ENCODE results near the gene F8.
"Not testable (repeated sequence)": the region's sequence is repeated elsewhere in the genome, so short reads cannot be mapped to it uniquely, and the experiment has no call there.

The F8 gene

DNA sequence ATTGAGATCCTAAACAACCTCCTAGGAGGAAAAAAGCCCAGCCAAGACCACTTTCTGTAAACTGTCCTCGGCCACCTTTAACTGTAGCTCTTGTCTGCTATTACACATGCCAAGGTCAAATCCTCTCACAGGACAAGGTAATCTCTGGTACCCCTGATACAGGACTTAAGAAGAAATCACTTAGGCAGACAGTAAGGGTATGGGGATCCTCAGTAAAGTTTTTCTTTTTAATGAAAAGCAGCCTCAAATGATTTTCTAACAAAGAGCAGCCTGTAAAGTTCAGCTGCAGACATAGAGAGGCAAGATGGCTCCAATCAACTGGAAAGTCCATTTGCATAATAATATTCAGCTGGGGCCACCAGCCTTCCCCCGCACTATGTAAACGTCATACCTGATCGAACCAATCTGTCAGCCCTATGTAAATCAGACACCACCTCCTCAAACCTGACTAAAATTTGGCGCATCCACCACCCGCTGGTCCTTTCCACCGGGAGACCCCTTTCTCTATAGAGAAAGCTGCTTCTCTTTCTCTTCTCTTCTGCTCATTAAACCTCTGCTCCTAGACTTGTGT is 202.7 kb downstream of the F8 start:
- DNase-seq (ENCODE audit: extremely low read depth in 1 of 2, low read depth in 1 of 2) = no peak

DNA sequence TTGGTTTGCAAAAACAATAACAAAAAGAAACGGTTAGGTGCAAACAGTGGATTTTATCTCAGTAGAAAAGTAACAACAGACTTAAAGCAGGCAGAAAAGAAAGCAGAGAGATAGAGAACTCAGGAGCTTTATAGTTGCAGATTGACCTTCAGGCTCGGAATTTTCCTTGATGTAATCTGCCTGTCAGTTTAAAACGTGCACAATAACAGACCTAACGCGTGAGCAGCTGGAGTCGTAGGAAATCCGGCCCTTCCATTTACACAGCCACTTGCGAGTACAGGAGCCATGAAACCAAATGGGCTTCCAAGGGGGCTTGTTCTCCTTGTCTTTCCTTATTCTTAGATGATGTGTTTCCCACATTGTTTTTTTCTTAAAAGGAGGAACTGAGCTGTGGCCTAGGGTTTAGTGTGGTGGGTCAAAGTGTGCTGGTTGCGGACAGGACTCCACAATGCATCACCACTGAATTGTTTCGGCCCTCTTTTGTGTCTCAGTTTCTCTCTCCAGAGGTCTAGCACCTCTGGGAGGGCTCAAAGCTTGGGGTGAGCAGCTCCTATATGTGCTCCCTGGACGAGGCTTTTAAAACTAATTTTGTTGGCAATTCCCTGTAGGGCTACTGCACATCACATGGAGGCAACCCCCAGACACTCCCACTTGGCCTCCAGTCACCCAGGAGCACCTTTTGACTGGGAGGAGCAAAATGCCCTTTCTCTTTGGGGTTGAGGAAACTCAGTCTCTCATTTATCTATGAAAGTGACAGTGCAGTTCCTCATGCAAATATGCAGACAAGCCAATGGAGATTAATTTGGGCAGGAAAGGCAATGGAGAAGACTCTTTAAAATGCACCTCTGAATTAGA is 203.4 kb downstream of the F8 start:
- DNase-seq (ENCODE audit: extremely low read depth in 1 of 2, low read depth in 1 of 2) = no peak

DNA sequence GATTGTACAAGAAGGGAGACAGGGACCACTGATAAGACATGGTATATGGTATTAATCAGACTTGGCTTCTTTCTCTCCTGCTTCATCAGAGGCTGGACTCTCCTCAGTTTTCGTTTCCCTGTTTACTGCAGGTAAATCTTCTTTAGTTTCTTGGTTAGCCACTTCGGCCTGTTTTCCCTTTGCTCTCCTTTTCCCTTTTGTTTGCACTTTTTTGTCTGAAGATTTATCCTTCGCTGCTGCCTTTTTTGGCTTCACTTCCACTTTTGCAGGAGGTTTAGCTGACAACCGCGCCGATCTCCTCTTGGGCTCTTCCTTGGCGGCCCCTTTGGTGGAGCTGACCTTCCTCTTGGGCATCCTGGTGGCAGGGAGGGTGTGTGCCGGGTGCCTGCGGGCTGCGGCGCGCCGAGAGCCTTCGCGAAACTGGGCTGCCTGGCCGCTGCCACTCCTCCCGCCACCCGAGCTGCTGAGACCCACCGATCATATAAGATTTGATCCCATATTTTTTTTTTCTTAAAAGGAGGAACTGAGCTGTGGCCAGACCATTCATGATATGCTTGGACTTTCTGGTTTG is 205.4 kb downstream of the F8 start:
- not testable (repeated sequence) for DNase-seq (ENCODE audit: extremely low read depth in 1 of 2, low read depth in 1 of 2)

DNA sequence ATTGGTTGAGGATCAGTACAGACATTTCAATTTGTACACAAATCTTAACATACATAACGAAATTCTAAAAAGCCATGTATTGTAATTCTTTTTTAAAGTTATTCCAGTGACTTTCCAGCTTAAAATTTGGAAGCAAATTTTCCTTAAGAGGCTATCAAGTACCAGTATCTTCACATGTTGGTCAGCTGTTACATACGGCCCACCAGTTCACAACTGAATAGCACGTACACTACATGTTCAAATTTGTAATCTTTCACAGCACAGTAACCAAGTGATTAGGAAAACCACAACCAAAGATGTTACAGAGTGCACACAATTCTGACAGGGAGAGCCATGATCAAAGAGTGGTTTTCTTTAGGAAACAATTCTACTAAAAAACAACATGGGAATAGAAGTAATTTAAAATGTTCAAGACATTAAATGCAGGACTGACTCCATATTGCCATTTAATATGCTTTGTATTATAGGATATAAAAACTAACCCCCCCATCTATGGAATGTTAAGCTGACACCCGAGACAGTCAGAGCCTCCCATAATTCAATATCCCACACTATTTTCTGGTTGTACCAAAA is 206.1 kb downstream of the F8 start:
- DNase-seq (ENCODE audit: extremely low read depth in 1 of 2, low read depth in 1 of 2) = not testable (repeated sequence)

DNA sequence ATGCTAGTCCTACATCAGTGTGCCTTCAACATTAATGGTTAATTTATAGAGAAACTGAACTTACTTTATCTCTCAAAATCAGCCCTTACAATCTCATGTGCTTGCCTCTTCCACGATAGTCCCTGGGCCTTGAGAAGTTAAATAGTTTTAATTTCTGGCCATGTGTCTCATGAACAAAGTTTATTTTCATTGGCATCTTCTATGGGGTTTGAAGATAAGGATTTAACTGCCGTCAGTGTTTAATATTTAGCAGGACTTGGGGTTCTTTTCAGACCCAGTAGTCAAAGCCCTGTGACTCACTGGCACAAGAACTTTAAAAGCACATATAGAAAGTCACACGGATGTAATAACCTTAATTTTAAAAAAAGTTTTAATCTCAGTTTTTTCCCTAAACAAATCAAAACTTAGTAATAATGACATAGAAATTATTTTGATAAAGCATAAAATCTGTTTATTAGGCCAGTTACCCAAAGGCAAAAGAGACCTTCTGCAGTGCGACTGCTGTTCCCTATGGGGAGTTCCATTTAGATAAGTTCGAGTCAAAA is 207.2 kb downstream of the F8 start:
- DNase-seq (ENCODE audit: extremely low read depth in 1 of 2, low read depth in 1 of 2) = no peak

DNA sequence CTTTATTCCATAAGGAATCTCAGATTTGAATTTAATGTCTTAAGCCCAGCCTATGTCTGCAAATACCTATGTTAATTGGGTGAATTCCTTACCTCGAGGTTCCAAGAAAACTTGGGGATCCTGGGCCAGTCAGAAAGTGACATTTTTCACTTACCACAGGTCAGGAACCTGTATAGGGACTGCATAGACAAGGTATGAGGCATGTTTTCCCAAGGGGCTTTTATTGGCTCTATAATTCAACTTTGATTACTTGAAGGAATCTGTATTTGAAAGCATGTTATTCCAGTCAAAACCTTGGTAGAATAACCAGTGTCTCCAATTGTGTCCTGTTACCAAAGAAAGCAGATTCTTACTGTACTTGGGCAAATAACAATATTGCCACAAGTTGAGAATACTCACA is 208.7 kb downstream of the F8 start:
- no peak for DNase-seq (ENCODE audit: extremely low read depth in 1 of 2, low read depth in 1 of 2)

DNA sequence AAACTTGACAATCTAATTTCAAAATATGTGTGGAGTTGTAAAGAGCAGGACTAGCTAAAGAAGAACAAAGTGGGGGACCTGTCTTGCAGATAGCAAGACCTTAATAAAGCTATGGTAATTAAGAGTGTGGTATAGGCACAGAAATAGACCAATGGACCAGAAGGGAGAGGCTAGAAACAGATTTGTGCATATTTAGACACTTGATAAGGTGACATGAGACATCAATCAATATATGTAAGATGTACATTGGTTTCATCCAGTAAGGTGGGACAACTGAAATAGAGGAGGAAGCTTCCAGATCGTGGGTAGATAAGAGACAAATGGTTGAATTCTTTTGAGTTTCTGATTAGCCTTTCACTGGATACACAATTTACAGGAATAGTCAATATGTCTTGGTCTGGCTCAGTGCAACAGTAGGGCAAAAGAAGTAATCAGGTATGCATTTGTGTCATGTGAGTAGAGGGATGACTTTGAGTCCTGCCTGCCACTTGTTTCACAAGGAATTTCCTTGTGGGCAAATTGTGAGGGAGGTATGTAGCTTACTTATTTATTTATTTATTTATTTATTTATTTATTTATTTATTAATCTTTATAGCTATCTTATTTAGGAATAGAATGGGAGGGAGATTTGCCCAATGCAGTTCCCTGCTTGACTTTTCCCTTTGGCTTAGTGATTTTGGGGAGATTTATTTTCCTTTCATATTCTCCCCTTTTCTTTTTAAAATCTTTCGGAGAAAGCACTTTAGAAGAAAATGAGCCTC is 210.0 kb downstream of the F8 start:
- DNase-seq (ENCODE audit: extremely low read depth in 1 of 2, low read depth in 1 of 2) = no peak

DNA sequence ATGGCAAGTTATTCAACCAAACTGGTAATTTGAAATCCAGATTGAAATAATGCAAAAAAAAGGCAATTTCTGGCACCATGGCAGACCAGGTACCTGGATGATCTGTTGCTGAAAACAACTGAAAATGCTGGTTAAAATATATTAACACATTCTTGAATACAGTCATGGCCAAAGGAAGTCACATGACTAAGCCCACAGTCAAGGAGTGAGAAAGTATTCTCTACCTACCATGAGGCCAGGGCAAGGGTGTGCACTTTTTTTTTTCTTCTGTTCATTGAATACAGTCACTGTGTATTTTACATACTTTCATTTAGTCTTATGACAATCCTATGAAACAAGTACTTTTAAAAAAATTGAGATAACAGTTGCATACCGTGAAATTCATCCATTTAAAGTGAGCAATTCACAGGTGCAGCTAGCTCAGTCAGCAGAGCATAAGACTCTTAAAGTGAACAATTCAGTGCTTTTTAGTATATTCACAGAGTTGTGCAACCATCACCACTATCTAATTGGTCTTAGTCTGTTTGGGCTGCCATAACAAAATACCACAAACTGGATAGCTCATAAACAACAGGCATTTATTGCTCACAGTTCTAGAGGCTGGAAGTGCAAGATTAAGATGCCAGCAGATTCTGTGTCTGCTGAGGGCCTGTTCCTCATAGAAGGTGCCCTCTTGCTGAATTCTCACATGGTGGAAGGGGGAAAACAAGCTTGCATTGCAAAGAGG is 212.4 kb downstream of the F8 start:
- no peak for DNase-seq (ENCODE audit: extremely low read depth in 1 of 2, low read depth in 1 of 2)

DNA sequence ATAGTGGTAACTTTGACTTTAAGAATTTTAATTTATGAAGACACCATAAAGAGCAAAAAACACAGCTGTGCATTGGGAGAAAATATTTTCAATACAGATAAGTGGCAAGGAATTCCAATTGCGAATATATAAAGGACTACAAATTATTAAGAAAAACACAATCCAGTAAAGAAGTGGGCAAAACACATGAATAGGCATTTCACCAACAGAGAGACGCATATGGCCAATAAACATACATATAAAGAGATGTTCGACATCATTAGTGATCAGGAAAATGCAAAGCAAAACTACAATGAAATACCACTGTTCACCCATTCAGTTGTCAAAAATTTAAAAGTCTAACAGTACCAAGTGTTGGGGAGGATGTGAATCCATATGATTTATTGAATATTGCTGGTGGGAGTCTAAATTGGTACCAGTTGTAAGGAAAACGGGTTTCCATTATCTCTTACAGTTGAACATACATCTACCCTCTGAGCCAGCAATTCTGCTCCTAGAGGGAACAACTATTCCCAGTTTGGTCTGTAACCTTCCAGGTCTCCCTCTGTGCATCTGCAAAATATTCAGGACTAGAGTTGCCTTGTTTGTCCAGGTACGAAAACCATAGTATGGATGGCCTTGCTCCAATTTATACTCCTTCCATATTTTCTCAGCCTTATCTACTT is 215.6 kb downstream of the F8 start:
- DNase-seq (ENCODE audit: extremely low read depth in 1 of 2, low read depth in 1 of 2) = no peak

DNA sequence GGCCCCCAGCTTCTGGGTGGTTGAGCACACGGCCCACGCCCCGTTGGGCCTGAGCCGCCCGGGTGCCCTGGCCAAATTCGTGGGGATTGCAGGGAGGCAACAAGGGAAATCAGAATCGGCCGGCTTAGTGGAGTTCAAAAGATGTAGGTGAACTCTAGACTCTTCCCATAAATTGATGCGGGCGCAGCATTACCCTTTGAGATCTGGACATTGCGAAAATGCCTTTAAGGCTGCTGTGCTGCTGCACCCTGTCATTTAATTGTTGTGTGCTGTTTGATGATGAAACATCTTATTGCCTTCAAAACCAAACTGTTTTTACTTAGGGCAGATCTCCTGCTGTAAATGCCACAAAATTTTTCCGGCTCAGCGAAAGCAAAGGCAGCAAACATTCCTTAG is 216.8 kb downstream of the F8 start:
- no peak for DNase-seq (ENCODE audit: extremely low read depth in 1 of 2, low read depth in 1 of 2)

DNA sequence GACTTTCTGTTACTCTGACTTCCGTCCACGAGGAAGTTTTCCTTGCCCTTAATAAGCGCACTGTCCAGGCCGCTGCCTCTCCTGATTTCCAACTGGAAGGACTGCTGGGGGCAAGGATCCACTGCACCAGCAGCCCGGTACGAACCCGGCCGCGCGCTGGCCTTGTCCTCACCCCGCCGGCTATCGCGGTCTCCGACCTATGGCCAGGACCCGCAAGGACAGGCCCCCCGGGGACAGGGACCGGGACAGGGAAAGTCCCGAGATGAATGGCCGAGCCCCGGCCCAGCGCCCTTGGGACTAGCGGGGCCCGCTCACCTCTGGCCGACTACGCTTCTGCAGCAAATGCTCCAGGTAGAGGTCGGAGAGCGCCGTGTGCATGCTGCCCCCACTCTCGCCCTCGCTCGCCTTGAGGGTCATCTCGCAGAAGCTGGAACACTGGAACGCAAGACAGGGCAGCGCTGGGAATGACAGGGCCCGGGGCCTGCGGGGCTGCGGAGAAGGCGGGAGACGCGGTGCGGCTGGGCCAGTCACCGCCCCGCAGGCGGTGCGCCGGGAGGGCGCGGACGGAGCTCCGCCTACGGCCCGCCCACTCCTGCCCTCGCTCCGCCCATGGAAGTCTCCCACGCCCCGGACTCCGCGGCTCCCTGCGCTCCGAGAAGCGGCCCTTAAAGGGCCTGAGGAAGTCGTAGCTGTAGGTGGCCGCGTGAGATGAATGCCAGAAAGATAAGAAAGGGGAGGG is 217.4 kb downstream of the F8 start, which contains the start of gene MPP1:
Gene MPP1 (minus strand): TSS at position 529 of the 739 bp plus-strand sequence. CDS start 112 bp downstream, at position 417.
- DNase-seq (ENCODE audit: extremely low read depth in 1 of 2, low read depth in 1 of 2) = peak; percentile 47 to 53

DNA sequence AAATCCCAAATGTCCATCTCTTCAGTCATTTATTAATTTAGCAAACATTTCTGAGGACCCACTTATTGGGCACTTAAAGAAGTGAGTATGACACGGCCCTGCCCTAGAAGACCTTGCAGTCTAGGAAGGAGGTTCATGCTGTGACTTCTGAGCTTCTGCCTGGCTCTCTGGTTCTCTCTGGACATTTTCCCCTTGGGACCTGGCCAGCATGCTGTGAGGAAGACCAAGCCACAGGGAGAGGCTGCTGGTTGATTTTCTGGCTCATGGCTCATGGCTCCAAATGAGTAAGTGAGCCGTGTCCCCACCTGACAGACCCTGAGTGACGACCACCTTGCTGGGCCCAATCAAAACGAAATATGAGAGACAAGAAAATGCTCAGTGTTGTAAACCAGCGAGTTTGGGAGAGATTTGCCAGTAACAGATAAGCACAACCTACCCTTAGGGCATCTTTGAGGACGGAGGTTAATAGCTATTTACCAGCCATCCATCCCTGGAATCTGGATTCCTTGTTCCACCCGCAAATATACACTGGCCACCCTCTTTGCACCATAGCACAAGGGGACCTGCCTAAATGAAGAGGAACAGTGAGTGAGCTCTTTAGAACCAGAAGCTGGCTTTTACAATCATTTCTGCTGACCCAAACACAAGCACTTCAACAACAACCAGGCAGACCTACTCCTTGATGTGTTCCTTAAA is 218.1 kb downstream of the F8 start:
- no peak for DNase-seq (ENCODE audit: extremely low read depth in 1 of 2, low read depth in 1 of 2)

DNA sequence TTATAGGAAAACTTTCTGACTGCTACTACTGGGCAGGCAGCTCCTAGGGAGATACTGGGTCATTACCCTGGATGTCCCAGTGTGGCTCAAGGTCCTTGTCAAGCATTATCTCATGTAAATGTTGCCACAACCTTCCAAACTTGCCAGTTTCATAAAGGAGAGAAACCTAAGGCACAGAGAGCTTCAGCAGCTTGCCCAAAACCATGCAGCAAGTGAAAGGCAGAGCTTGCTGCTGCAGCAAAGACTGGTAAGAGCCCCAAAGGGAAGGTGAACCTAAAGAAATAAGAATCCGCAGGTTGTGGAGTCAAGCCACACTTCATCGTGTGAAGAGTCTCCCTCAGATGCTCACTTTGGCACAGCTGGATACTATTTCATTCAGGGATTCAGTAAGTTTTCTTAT is 219.6 kb downstream of the F8 start:
- no peak for DNase-seq (ENCODE audit: extremely low read depth in 1 of 2, low read depth in 1 of 2)

DNA sequence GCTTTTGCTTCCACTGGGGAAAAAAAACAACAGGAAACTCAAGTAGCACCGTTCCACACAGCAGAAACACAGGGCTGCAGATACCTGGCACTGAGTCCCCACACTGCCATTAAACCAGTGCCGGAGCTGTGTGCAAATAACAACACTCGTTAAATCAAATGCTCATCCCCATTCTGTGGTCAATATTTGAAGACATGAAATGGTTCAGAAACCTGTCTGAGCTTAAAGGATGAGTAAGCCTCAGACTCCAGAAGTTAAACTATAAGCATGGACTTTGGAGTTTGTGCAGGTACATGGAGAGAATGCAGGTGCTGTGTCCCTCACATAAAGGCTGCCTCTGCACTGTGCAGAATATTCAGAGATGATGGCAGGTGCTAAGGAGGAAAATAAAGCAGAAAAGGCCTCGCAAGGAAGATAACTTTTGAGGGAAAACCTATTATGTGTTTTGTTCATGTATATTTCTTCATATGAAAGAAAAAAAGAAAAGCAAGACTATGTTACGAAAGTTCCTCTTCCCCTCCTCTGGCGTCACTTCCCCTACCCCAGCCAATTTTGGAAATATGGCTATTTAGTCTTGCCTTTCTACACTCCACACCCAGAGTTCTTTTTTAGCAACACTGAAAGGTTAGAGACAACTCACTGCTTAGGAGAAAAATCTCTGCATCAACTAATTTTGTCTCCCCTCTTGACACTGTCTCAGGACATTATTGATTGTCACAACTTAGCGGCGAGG is 221.9 kb downstream of the F8 start:
- DNase-seq (ENCODE audit: extremely low read depth in 1 of 2, low read depth in 1 of 2) = no peak

DNA sequence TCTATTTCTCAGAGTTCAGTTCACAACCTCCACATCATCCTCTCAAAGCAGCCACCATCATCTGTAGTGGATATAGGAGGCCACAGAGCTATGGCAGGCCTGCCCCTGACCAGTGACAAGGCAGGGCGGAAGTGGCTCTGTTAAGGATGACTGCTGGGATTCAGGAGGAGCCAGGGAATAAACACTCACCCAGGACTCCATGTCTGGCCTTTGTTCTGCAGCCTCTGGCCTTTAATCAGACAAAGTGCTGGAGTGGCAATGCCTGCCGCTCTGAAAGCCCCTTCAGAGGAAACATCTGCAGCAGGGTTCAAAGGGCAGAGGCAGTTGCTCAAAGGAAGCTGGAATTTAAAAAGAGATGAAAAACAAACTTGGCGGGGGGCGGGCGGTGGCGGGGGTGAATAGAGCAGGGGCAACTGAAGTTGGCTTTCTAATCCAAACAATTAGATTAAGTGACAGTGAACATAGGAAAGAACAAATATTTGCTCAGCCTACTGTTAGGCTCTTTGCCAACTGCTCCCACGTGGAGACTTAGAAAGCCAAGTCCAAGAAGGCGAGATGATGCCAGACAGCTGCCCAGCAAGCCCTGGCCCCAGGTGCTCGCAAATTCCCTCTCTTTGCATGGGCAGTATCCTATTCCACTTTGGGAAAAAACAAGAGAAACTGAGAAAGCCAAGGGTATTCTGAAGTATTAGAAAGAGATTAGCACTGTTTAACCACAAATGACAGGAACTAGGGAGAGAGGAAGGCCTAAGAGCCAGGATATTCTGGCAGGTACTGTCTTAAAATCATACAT is 222.8 kb downstream of the F8 start:
- DNase-seq (ENCODE audit: extremely low read depth in 1 of 2, low read depth in 1 of 2) = no peak

DNA sequence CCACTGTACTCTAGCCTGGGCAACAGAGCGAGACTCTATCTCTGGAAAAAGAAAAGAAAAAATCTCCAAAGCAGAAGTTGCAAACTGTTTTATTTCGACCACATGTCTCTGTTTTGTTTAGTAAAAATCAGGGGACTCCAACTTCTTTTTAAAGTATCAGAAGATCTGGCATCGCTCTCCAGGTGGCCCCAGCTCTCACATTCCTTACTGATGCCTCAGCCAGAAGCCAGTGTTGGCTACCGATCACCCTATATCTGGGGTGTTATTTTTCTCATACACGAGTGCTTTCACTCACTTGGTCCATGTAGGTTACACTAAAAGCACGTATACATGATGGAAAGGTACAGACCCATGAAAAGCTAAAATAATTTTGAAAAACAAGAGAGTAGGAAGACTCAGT is 225.5 kb downstream of the F8 start:
- DNase-seq (ENCODE audit: extremely low read depth in 1 of 2, low read depth in 1 of 2) = no peak

DNA sequence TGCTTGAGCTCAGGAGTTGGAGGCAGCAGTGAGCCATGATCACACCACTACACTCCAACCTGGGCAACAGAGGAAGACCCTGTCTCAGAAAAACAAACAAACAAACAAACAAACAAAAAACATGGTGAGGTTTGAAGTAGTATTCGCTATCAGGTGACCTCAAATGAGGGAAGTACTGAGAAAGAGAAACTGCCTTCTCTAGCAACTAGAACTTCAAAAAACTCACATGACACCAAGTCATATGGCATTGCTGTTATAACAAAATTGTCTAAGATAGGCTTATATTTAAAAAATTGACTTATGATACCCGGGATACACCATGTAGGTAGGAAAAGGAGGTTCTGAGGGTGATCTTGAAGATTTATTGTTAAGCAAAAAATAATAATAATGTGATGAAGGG is 227.5 kb downstream of the F8 start:
- DNase-seq (ENCODE audit: extremely low read depth in 1 of 2, low read depth in 1 of 2) = no peak
